K562 (cell line): ENCODE results near the gene CENPU. TPM values are rescaled to one million over a fixed set of nuclear protein-coding genes. Genes with fewer than 3 reads are reported as not detected.

Source experiments
- CREM ChIP-seq: IDR thresholded peaks from 2 replicates; pipeline ENCODE4 v1.6.1; 2014; ENCODE audit warnings: antibody characterized with exemption, low read depth
- DPF2 ChIP-seq: fragments of 450-650 bp; IDR thresholded peaks from 2 replicates; pipeline ENCODE4 v1.6.1; 2016
- EHMT2 ChIP-seq: fragments of 450-650 bp; IDR thresholded peaks from 2 replicates; pipeline ENCODE4 v1.6.1; 2018; ENCODE audit warnings: antibody characterized with exemption
- ETS1 ChIP-seq: conservative IDR thresholded peaks from 2 replicates; pipeline ENCODE4 v1.6.1; 2011; ENCODE audit warnings: low read depth, mild to moderate bottlenecking, low read length; ENCODE audit not compliant: control insufficient read depth
- JUND ChIP-seq, 2 experiments: IDR thresholded peaks; 2 replicates in 1 of 2; 3 replicates in 1 of 2; pipeline ENCODE4 v1.6.1; 2011; ENCODE audit warnings: borderline replicate concordance in 2 of 2, low read depth in 2 of 2, low read length in 2 of 2, improper control_type of control experiment in 1 of 2, missing biosample characterization in 1 of 2, missing genetic modification characterization in 1 of 2, missing genetic modification reagents in 1 of 2
- KDM4B ChIP-seq, 2 experiments: fragments of 450-650 bp in 1 of 2; sonication (generic) in 1 of 2; IDR thresholded peaks; 2 replicates each; pipeline ENCODE4 v1.6.1; 2016 to 2017; ENCODE audit warnings: borderline replicate concordance in 2 of 2, antibody characterized with exemption in 1 of 2, low read depth in 1 of 2, mild to moderate bottlenecking in 1 of 2
- KLF13 ChIP-seq: fragments of 450-650 bp; IDR thresholded peaks from 2 replicates; pipeline ENCODE4 v1.6.1; 2016; ENCODE audit warnings: missing genetic modification characterization, low read depth, mild to moderate bottlenecking, missing compliant biosample characterization, moderate library complexity, borderline replicate concordance
- LCOR ChIP-seq: sonication (generic); formaldehyde crosslinking; IDR thresholded peaks from 2 replicates; pipeline ENCODE4 v1.8.0; 2022; ENCODE audit warnings: mild to moderate bottlenecking, missing genetic modification reagents
- MECOM ChIP-seq: fragments of 250-450 bp; sonication (Bioruptor Pico); IDR thresholded peaks from 2 replicates; pipeline ENCODE4 v1.8.0; 2022; ENCODE audit warnings: inconsistent platforms
- STAT5B ChIP-seq: fragments of 250-450 bp; sonication (Bioruptor Pico); IDR thresholded peaks from 2 replicates; pipeline ENCODE4 v1.8.0; 2021; ENCODE audit warnings: mild to moderate bottlenecking, inconsistent platforms
- TARDBP ChIP-seq: fragments of 450-650 bp; IDR thresholded peaks from 2 replicates; pipeline ENCODE4 v1.6.1; 2016
- TCF3 ChIP-seq: sonication (generic); formaldehyde crosslinking; IDR thresholded peaks from 2 replicates; pipeline ENCODE4 v1.4.0; 2020; ENCODE audit warnings: mild to moderate bottlenecking, missing genetic modification reagents
- ZBTB11 ChIP-seq, 3 experiments: fragments of 200-800 bp in 1 of 3; fragments of 250-450 bp in 1 of 3; fragments of 450-650 bp in 1 of 3; sonication (Bioruptor Pico) in 1 of 3; sonication (Bioruptor generic) in 1 of 3; formaldehyde crosslinking in 1 of 3; IDR thresholded peaks; 2 replicates each; pipeline versions ENCODE4 v1.6.1 to v1.8.0; 2016 to 2022; ENCODE audit warnings: mild to moderate bottlenecking in 2 of 3, missing genetic modification characterization in 2 of 3, missing compliant biosample characterization in 1 of 3, moderate library complexity in 1 of 3
- ZC3H8 ChIP-seq: fragments of 450-650 bp; IDR thresholded peaks from 2 replicates; pipeline ENCODE4 v1.6.1; 2017
- ZNF347 ChIP-seq: fragments of 450-650 bp; formaldehyde crosslinking; IDR thresholded peaks from 2 replicates; pipeline ENCODE4 v1.4.0; 2020; ENCODE audit warnings: low read depth, mild to moderate bottlenecking, moderate library complexity
- ZNF518B ChIP-seq: fragments of 250-450 bp; sonication (Bioruptor Pico); IDR thresholded peaks from 2 replicates; pipeline ENCODE4 v1.5.0; 2021; ENCODE audit warnings: mild to moderate bottlenecking, moderate library complexity
- ZNF584 ChIP-seq: fragments of 200-800 bp; sonication (Bioruptor generic); IDR thresholded peaks from 2 replicates; pipeline ENCODE4 v1.6.1; 2016; ENCODE audit warnings: low read depth, mild to moderate bottlenecking, missing genetic modification characterization, missing compliant biosample characterization
- ZNF76 ChIP-seq: fragments of 250-450 bp; sonication (Bioruptor Pico); IDR thresholded peaks from 2 replicates; pipeline ENCODE4 v1.4.0; 2020; ENCODE audit warnings: mild to moderate bottlenecking, moderate library complexity, borderline replicate concordance
- ZNF764 ChIP-seq: fragments of 250-450 bp; sonication (Bioruptor Pico); IDR thresholded peaks from 2 replicates; pipeline ENCODE4 v1.4.0; 2020; ENCODE audit warnings: low read depth, mild to moderate bottlenecking, moderate library complexity
- ZSCAN32 ChIP-seq: fragments of 450-650 bp; formaldehyde crosslinking; IDR thresholded peaks from 2 replicates; pipeline ENCODE4 v1.4.0; 2020; ENCODE audit warnings: mild to moderate bottlenecking, moderate library complexity
- polyA plus RNA-seq, 8 experiments: library from polyadenylated mRNA; depleted of rRNA in 4 of 8; stranded (reverse) in 5 of 8; unstranded in 3 of 8; fragments of >200 nt; fragmentation: Nextera tagmentation in 2 of 8; fragmentation: Illumina TruSeq in 1 of 8; extraction: Ambion mirVana in 2 of 8; extraction: Trizol in 1 of 8; gene quantifications; 2 replicates each; pipeline versions ENCODE4 v1.2.1 to v1.2.3, GENCODE V29; 2011 to 2014; ENCODE audit warnings: inconsistent platforms in 1 of 8, missing spikeins in 1 of 8
- total RNA-seq, 7 experiments: library from RNA; depleted of rRNA in 6 of 7; stranded (reverse); fragments of >200 nt in 6 of 7; fragmentation: Illumina TruSeq in 2 of 7; extraction: Trizol in 2 of 7; gene quantifications; 2 replicates each; pipeline versions ENCODE4 v1.2.1 to v1.2.3, GENCODE V29; 2011 to 2021; ENCODE audit warnings: low replicate concordance in 1 of 7

The CENPU gene
- total and polyA plus RNA-seq, 9 of the 15 experiments (the other 6 are each of a cell fraction or from before 2014, with no cell fraction given): 39.4 to 98.7 (median 84.3) TPM

GRCh38 chr4:184684491-184685189 lies 49.3 kb downstream of the CENPU start (continued):
- TF ChIP-seq ZNF584 (CRISPR knock-in tag): peak; percentile 82; the same call in 1 of the 2 replicates
- no peak for TF ChIP-seq ZSCAN32
- TF ChIP-seq MECOM (CRISPR knock-in tag): peak; percentile 99
- no peak for TF ChIP-seq ZNF347 (CRISPR knock-in tag)
- TF ChIP-seq ZBTB11 (CRISPR knock-in tag; IDR thresholded peaks at IDR 0.05): peak in 1 of 3 experiments; percentile 75; a peak in 1 of 6 replicates
- TF ChIP-seq TCF3 (CRISPR knock-in tag): peak; percentile 99
- no peak for TF ChIP-seq STAT5B (CRISPR knock-in tag)
- peak; percentile 83 for TF ChIP-seq JUND (IDR thresholded peaks at IDR 0.05; ENCODE audit: borderline replicate concordance, low read depth, low read length)
- TF ChIP-seq JUND (tag; IDR thresholded peaks at IDR 0.05; ENCODE audit: borderline replicate concordance, low read depth, low read length): peak; percentile 80; the same call in 2 of the 3 replicates
- no peak for TF ChIP-seq ZNF76 (CRISPR knock-in tag)
- TF ChIP-seq ZNF764: no peak
- peak; percentile 84 for TF ChIP-seq CREM
- peak; percentile 88 for TF ChIP-seq TARDBP
- TF ChIP-seq DPF2: peak; percentile 100
- TF ChIP-seq ZC3H8: peak; percentile 5; the same call in 1 of the 2 replicates
- no peak for TF ChIP-seq KLF13 (tag)
- TF ChIP-seq ETS1: peak; percentile 58; the same call in 1 of the 2 replicates
- TF ChIP-seq EHMT2: peak; percentile 55; the same call in 1 of the 2 replicates
- no peak for TF ChIP-seq ZNF518B (CRISPR knock-in tag)
- no peak for TF ChIP-seq KDM4B (IDR thresholded peaks at IDR 0.05; ENCODE audit: borderline replicate concordance in 2 of 2, low read depth in 1 of 2)
- peak; percentile 81 for TF ChIP-seq LCOR (CRISPR knock-in tag)
